ENCODE data around the gene NOXO1. TPM values are rescaled to one million over a fixed set of nuclear protein-coding genes. Genes with fewer than 3 reads are reported as not detected.

Gene NOXO1
- total and polyA plus RNA-seq, 2 donors, result 0.16 TPM; not detected in 1

- no peak overlapping the region for H3K27ac ChIP-seq (ENCODE audit: low read depth)
- no peaks in the 10 kb centered on the region for H3K4me1 ChIP-seq (ENCODE audit: insufficient read depth)
- peak overlapping the region; percentile 76 for H3K4me3 ChIP-seq (ENCODE audit: low read depth, low read length)
- no peak for DNase-seq (ENCODE audit: extremely low spot score)
- peaks cover 5% of the 10 kb centered on the region for H3K36me3 ChIP-seq (ENCODE audit: insufficient read depth)
- 10% methylated on average over 58 of the region's 58 CpGs for WGBS
Measured at GRCh38 chr16:1984347-1985225, 3.3 kb upstream of the NOXO1 start.

GRCh38 chr16:1983544-1984346, 2.5 kb upstream of the NOXO1 start, which contains the start of gene GFER:
GFER (plus strand) TSS chr16:1984193; CDS start chr16:1984219, 26 bp downstream.
- under 1% methylated on average over 109 of the region's 109 CpGs for WGBS
- H3K27ac ChIP-seq (ENCODE audit: low read depth), result peak within 1 kb of the TSS; percentile 59
- DNase-seq (ENCODE audit: extremely low spot score), result no peak
- peak within 1 kb of the TSS; percentile 76 for H3K4me3 ChIP-seq (ENCODE audit: low read depth, low read length)
- H3K4me1 ChIP-seq (ENCODE audit: insufficient read depth), result no peaks in the 10 kb centered on the region
- H3K36me3 ChIP-seq (ENCODE audit: insufficient read depth), result peaks cover 5% of the 10 kb centered on the region

- Histone ChIP-seq H3K4me1 (ENCODE audit: insufficient read depth) (no peaks in the 10 kb centered on the region), H3K36me3 (ENCODE audit: insufficient read depth) (peaks cover 5% of the 10 kb centered on the region), H3K4me3 (ENCODE audit: low read depth, low read length) (peak overlapping the region; percentile 76), H3K27ac (ENCODE audit: low read depth) (peak overlapping the region; percentile 59)
- no peak for DNase-seq (ENCODE audit: extremely low spot score)
- 21% methylated on average over 19 of the region's 19 CpGs for WGBS
Measured at GRCh38 chr16:1982991-1983543, 1.8 kb upstream of the NOXO1 start.

- Histone ChIP-seq H3K4me1 (ENCODE audit: insufficient read depth) (no peaks in the 10 kb centered on the region), H3K36me3 (ENCODE audit: insufficient read depth) (peaks cover 6% of the 10 kb centered on the region), H3K27ac (ENCODE audit: low read depth) (no peak overlapping the region), H3K4me3 (ENCODE audit: low read depth, low read length) (no peak overlapping the region)
- no peak for DNase-seq (ENCODE audit: extremely low spot score)
- 59% methylated on average over 5 of the region's 5 CpGs for WGBS
Measured at GRCh38 chr16:1982013-1982433, 754 bp upstream of the NOXO1 start.

GRCh38 chr16:1980770-1981087, 540 bp downstream of the NOXO1 start:
- Histone ChIP-seq H3K36me3 (ENCODE audit: insufficient read depth) (peaks cover 8% of the 10 kb centered on the region), H3K4me3 (ENCODE audit: low read depth, low read length) (no peak overlapping the region), H3K27ac (ENCODE audit: low read depth) (no peak overlapping the region), H3K4me1 (ENCODE audit: insufficient read depth) (no peaks in the 10 kb centered on the region)
- DNase-seq (ENCODE audit: extremely low spot score), result no peak
- 20% methylated on average over 16 of the region's 16 CpGs for WGBS

GRCh38 chr16:1980030-1980769, 1.1 kb downstream of the NOXO1 start:
- H3K36me3 ChIP-seq (ENCODE audit: insufficient read depth), result peaks cover 6% of the 10 kb centered on the region
- WGBS, result 4% methylated on average over 53 of the region's 53 CpGs
- DNase-seq (ENCODE audit: extremely low spot score), result no peak
- no peaks in the 10 kb centered on the region for H3K4me1 ChIP-seq (ENCODE audit: insufficient read depth)
- H3K4me3 ChIP-seq (ENCODE audit: low read depth, low read length), result no peak overlapping the region
- no peak overlapping the region for H3K27ac ChIP-seq (ENCODE audit: low read depth)

GRCh38 chr16:1979271-1980029, 1.8 kb downstream of the NOXO1 start:
- Histone ChIP-seq H3K4me1 (ENCODE audit: insufficient read depth) (no peaks in the 10 kb centered on the region), H3K27ac (ENCODE audit: low read depth) (no peak overlapping the region), H3K36me3 (ENCODE audit: insufficient read depth) (peaks cover 9% of the 10 kb centered on the region), H3K4me3 (ENCODE audit: low read depth, low read length) (no peak overlapping the region)
- 21% methylated on average over 70 of the region's 70 CpGs for WGBS
- DNase-seq (ENCODE audit: extremely low spot score), result no peak

GRCh38 chr16:1978476-1979120, 2.7 kb downstream of the NOXO1 start:
- H3K27ac ChIP-seq (ENCODE audit: low read depth), result no peak overlapping the region
- WGBS, result 72% methylated on average over 37 of the region's 37 CpGs

GRCh38 chr16:1977875-1978268, 3.4 kb downstream of the NOXO1 start:
- H3K27ac ChIP-seq (ENCODE audit: low read depth), result no peak overlapping the region
- H3K4me3 ChIP-seq (ENCODE audit: low read depth, low read length), result no peak overlapping the region
- DNase-seq (ENCODE audit: extremely low spot score), result no peak
- WGBS, result 94% methylated on average over 18 of the region's 18 CpGs
- peaks cover 10% of the 10 kb centered on the region for H3K36me3 ChIP-seq (ENCODE audit: insufficient read depth)
- no peaks in the 10 kb centered on the region for H3K4me1 ChIP-seq (ENCODE audit: insufficient read depth)

More at GRCh38 chr16:1978476-1979120, 2.7 kb downstream of the NOXO1 start:
- Histone ChIP-seq H3K36me3 (ENCODE audit: insufficient read depth) (peaks cover 10% of the 10 kb centered on the region), H3K4me1 (ENCODE audit: insufficient read depth) (no peaks in the 10 kb centered on the region), H3K4me3 (ENCODE audit: low read depth, low read length) (no peak overlapping the region)
- no peak for DNase-seq (ENCODE audit: extremely low spot score)

- H3K4me3 ChIP-seq (ENCODE audit: low read depth, low read length), result no peak overlapping the region
- H3K4me1 ChIP-seq (ENCODE audit: insufficient read depth), result no peaks in the 10 kb centered on the region
- WGBS, result 91% methylated on average over 33 of the region's 33 CpGs
- no peak overlapping the region for H3K27ac ChIP-seq (ENCODE audit: low read depth)
- peaks cover 10% of the 10 kb centered on the region for H3K36me3 ChIP-seq (ENCODE audit: insufficient read depth)
- DNase-seq (ENCODE audit: extremely low spot score), result no peak
Measured at GRCh38 chr16:1976951-1977874, 4.1 kb downstream of the NOXO1 start.

GRCh38 chr16:1976216-1976520, 5.1 kb downstream of the NOXO1 start:
- 93% methylated on average over 8 of the region's 8 CpGs for WGBS
- no peak overlapping the region for H3K4me3 ChIP-seq (ENCODE audit: low read depth, low read length)
- H3K4me1 ChIP-seq (ENCODE audit: insufficient read depth), result no peaks in the 10 kb centered on the region
- H3K27ac ChIP-seq (ENCODE audit: low read depth), result no peak overlapping the region
- H3K36me3 ChIP-seq (ENCODE audit: insufficient read depth), result peaks cover 10% of the 10 kb centered on the region
- no peak for DNase-seq (ENCODE audit: extremely low spot score)

Data from urinary bladder (tissue), 4 donors.